Prostate gland (tissue), 2 donors: ENCODE results near the gene PSPN. TPM values are rescaled to one million over a fixed set of nuclear protein-coding genes. Genes with fewer than 3 reads are reported as not detected.

Source experiments
- DNase-seq: peaks from one replicate; pipeline ENCODE4 v3.0.0-alpha.2; 2019; ENCODE audit warnings: low spot score
- H3K27ac ChIP-seq, 2 donors: fragments of 200-600 bp; sonication (generic); 2 replicates each; pipeline ENCODE4 v1.5.1; 2017 to 2019
- H3K27me3 ChIP-seq: fragments of 200-600 bp; sonication (generic); replicated peaks from 2 replicates; pipeline ENCODE4 v1.5.1; 2019; ENCODE audit not compliant: insufficient read depth
- H3K36me3 ChIP-seq, 2 donors: fragments of 200-600 bp; sonication (generic); 1 replicate in 1 of 2; 2 replicates in 1 of 2; pipeline versions ENCODE4 v1.5.1 to v1.8.1; 2017 to 2019
- H3K4me1 ChIP-seq: fragments of 200-600 bp; sonication (generic); replicated peaks from 2 replicates; pipeline ENCODE4 v1.5.1; 2019
- H3K4me3 ChIP-seq, 2 donors: fragments of 200-600 bp; sonication (generic); 2 replicates each; pipeline ENCODE4 v1.5.1; 2017 to 2019
- H3K9me3 ChIP-seq: fragments of 200-600 bp; sonication (generic); 2 replicates; pipeline ENCODE4 v1.5.1; 2017
- CTCF ChIP-seq, 4 experiments: fragments of 200-600 bp in 2 of 4; fragments of 450-650 bp in 2 of 4; sonication (generic) in 2 of 4; IDR thresholded peaks; 1 replicate in 3 of 4; 2 replicates in 1 of 4; pipeline ENCODE4 v1.5.1; 2016 to 2019; ENCODE audit warnings: antibody characterized with exemption in 4 of 4, mild to moderate bottlenecking in 2 of 4, moderate library complexity in 2 of 4
- POLR2A ChIP-seq: fragments of 450-650 bp; IDR thresholded peaks from one replicate; pipeline ENCODE4 v1.6.1; 2016; ENCODE audit warnings: antibody characterized with exemption, mild to moderate bottlenecking
- POLR2AphosphoS5 ChIP-seq: sonication (generic); formaldehyde crosslinking; IDR thresholded peaks from one replicate; pipeline ENCODE4 v1.6.1; 2017; ENCODE audit warnings: antibody characterized with exemption
- WGBS: methylation state at CpG from one replicate; pipeline ENCODE4 v1.1.5; 2018; 5-methylcytosine and 5-hydroxymethylcytosine counted together
- intact Hi-C: fragments of 100-400 bp; cut with DNase I; formaldehyde crosslinking; loops from one replicate; pipeline ENCODE4 v1.14.2; 2022
- total RNA-seq, 2 donors: library from RNA; depleted of rRNA; stranded (reverse); fragments of >200 nt; gene quantifications; one replicate each; pipeline ENCODE4 v1.1.0, GENCODE V29; 2016

PSPN gene
- total RNA-seq, result 1 to 10 TPM; 1.1 to 2.2 TPM

GRCh38 chr19:6375411-6376010 is at the start of gene PSPN:
TSS of gene PSPN (minus strand) at chr19:6375933. CDS start at chr19:6375849, 84 bp downstream.
- Histone ChIP-seq H3K27ac (no peak within 1 kb of the TSS), H3K4me3 (no peak within 1 kb of the TSS), H3K27me3 (no peaks in the 10 kb centered on the region), H3K4me1 (peaks cover 3% of the 10 kb centered on the region), H3K9me3 (no peaks in the 10 kb centered on the region), H3K36me3 (peaks cover 9 to 12% of the 10 kb centered on the region in 2 donors)
- TF ChIP-seq CTCF (IDR thresholded peaks at IDR 0.05) (no peak), POLR2AphosphoS5 (no peak), POLR2A (no peak)
- WGBS, result 87% methylated on average over 20 of the region's 25 CpGs
- DNase-seq, result no peak
- intact Hi-C loops, result no loop called here

GRCh38 chr19:6424939-6425731 is 49.4 kb upstream of the PSPN start:
- Histone ChIP-seq H3K4me3 (peak overlapping the region in 1 of 2 donors; percentile 75), H3K9me3 (no peaks in the 10 kb centered on the region), H3K27ac (peak overlapping the region; percentile 68 to 73), H3K4me1 (peaks cover 5% of the 10 kb centered on the region), H3K36me3 (peaks cover 0 to 3% of the 10 kb centered on the region in 2 donors), H3K27me3 (no peaks in the 10 kb centered on the region)
- intact Hi-C loops, result loop anchor here (2.0 to 5.0 kb wide), 2 partner anchors 32 to 153 kb away; partner anchors contain the start of gene GTF2F1
- DNase-seq, result peak; percentile 100
- peak; percentile 90 for TF ChIP-seq POLR2AphosphoS5
- TF ChIP-seq POLR2A, result no peak
- peak in 2 of 4 experiments; percentile 21 to 30 for TF ChIP-seq CTCF (IDR thresholded peaks at IDR 0.05)
- WGBS, result 6% methylated on average over 43 of the region's 43 CpGs

GRCh38 chr19:6424195-6424938 is 48.6 kb upstream of the PSPN start, which contains the start of gene KHSRP:
TSS of gene KHSRP (minus strand) at chr19:6424811. CDS start at chr19:6424701, 110 bp downstream.
- peak within 1 kb of the TSS; percentile 73 to 75 for H3K4me3 ChIP-seq
- DNase-seq, result no peak
- WGBS, result under 1% methylated on average over 38 of the region's 114 CpGs
- H3K36me3 ChIP-seq, result peaks cover 0 to 11% of the 10 kb centered on the region in 2 donors
- no peaks in the 10 kb centered on the region for H3K27me3 ChIP-seq
- TF ChIP-seq POLR2AphosphoS5 (no peak), POLR2A (peak; percentile 92)
- peaks cover 5% of the 10 kb centered on the region for H3K4me1 ChIP-seq
- H3K27ac ChIP-seq, result peak within 1 kb of the TSS; percentile 73 to 74
- no peaks in the 10 kb centered on the region for H3K9me3 ChIP-seq
- intact Hi-C loops, result loop anchor here (2.0 to 5.0 kb wide), 2 partner anchors 32 to 152 kb away; partner anchors contain the start of gene GTF2F1

- WGBS, result under 1% methylated on average over 18 of the region's 20 CpGs
- Histone ChIP-seq H3K4me1 (peaks cover 5% of the 10 kb centered on the region), H3K36me3 (peaks cover 0 to 17% of the 10 kb centered on the region in 2 donors), H3K27me3 (no peaks in the 10 kb centered on the region), H3K27ac (peak overlapping the region; percentile 66 to 74), H3K4me3 (peak overlapping the region; percentile 73 to 75), H3K9me3 (no peaks in the 10 kb centered on the region)
- TF ChIP-seq CTCF (IDR thresholded peaks at IDR 0.05), result no peak
- no peak for TF ChIP-seq POLR2AphosphoS5
- no peak for TF ChIP-seq POLR2A
- DNase-seq, result no peak
- intact Hi-C loops, result loop anchor here (2.0 to 5.0 kb wide), 2 partner anchors 31 to 151 kb away; partner anchors contain the start of gene GTF2F1
Observed at GRCh38 chr19:6423499-6424194, 47.9 kb upstream of the PSPN start.
